ENCODE data around the gene GOLM1.

DNA sequence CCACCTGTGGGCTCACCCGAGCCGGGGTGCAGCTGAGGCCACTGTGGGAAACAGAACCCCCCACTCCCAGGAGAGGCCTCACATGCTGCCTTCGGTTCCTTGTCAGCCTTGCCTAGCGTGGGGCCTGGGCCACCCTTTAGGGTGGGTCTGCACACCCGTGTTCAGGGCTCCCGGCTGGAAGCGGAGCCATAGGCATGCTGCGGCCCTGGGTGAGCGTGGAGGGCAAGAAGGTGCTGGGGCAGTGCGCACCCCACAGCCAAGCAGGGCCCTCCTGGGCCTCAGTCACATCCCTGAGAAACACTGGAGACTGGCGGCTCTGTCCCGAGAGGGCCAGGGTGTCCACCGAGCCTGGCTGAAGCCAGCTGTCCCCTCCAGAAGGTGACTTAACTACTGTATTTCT, 41.9 kb downstream of the GOLM1 start:
- TF ChIP-seq POLR2A (IDR thresholded peaks at IDR 0.05; ENCODE audit: low read depth): no peak
- TF ChIP-seq EP300 (IDR thresholded peaks at IDR 0.05): no peak
- TF ChIP-seq, protein P1, sequence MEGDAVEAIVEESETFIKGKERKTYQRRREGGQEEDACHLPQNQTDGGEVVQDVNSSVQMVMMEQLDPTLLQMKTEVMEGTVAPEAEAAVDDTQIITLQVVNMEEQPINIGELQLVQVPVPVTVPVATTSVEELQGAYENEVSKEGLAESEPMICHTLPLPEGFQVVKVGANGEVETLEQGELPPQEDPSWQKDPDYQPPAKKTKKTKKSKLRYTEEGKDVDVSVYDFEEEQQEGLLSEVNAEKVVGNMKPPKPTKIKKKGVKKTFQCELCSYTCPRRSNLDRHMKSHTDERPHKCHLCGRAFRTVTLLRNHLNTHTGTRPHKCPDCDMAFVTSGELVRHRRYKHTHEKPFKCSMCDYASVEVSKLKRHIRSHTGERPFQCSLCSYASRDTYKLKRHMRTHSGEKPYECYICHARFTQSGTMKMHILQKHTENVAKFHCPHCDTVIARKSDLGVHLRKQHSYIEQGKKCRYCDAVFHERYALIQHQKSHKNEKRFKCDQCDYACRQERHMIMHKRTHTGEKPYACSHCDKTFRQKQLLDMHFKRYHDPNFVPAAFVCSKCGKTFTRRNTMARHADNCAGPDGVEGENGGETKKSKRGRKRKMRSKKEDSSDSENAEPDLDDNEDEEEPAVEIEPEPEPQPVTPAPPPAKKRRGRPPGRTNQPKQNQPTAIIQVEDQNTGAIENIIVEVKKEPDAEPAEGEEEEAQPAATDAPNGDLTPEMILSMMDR (IDR thresholded peaks at IDR 0.05): no peak
